ENCODE measurements around the gene NMNAT1.

GRCh38 chr1:9960011-9960410 lies 16.7 kb downstream of the NMNAT1 start:
- TF ChIP-seq CTCF (conservative IDR thresholded peaks at IDR 0.05) (no peak), EZH2 (IDR thresholded peaks at IDR 0.05; ENCODE audit: low read depth) (no peak)

Data from PC-9 (cell line).